Testis (tissue), 2 donors: ENCODE measurements around the gene RBBP6.

Source experiments
- CTCF ChIP-seq, 3 experiments: fragments of 450-650 bp in 2 of 3; fragments of 200-600 bp in 1 of 3; sonication (generic) in 1 of 3; IDR thresholded peaks; one replicate each; pipeline ENCODE4 v1.5.1; 2016 to 2019; ENCODE audit warnings: antibody characterized with exemption in 3 of 3, mild to moderate bottlenecking in 2 of 3, moderate library complexity in 1 of 3
- POLR2A ChIP-seq: fragments of 450-650 bp; IDR thresholded peaks from one replicate; pipeline ENCODE4 v1.6.1; 2017; ENCODE audit warnings: antibody characterized with exemption, mild to moderate bottlenecking, moderate library complexity

- TF ChIP-seq CTCF (IDR thresholded peaks at IDR 0.05) (no peak), POLR2A (no peak)
Observed at GRCh38 chr16:24609740-24610415, 70.5 kb downstream of the RBBP6 start.
